ENCODE results near the gene IFITM5. TPM values are rescaled to one million over a fixed set of nuclear protein-coding genes. Genes with fewer than 3 reads are reported as not detected.

Gene IFITM5
- total and polyA plus RNA-seq, 2 donors from 2014 or later = not detected

GRCh38 chr11:250740-251299 lies 48.5 kb downstream of the IFITM5 start:
- Histone ChIP-seq H3K4me1 (ENCODE audit: control insufficient read depth in 2 of 3, insufficient read depth in 2 of 3, low read depth in 1 of 3, low read length in 3 of 3) (no peaks in the 10 kb centered on the region), H3K27me3 (ENCODE audit: control insufficient read depth, insufficient read depth, low read length) (no peaks in the 10 kb centered on the region), H3K4me3 (ENCODE audit: low read length in 3 of 3) (no peak overlapping the region), H3K27ac (ENCODE audit: low read depth in 2 of 2, low read length in 2 of 2) (no peak overlapping the region), H3K36me3 (ENCODE audit: control insufficient read depth in 2 of 3, insufficient read depth in 3 of 3, low read length in 3 of 3) (peaks cover 10 to 38% (median 35%) of the 10 kb centered on the region in 3 donors), H3K9me3 (ENCODE audit: control insufficient read depth in 2 of 3, insufficient read depth in 1 of 3, low read length in 3 of 3) (no peaks in the 10 kb centered on the region), H3K9ac (ENCODE audit: low read length in 3 of 3) (no peak overlapping the region)
- intact Hi-C loops (cut with DNase I) = no loop called here
- FAIRE-seq = no peak
- TF ChIP-seq CTCF (IDR thresholded peaks at IDR 0.05; ENCODE audit: borderline replicate concordance, extremely low read depth, insufficient read depth) = peak; percentile 50
- DNase-seq = peak in 4 of 5 donors; percentile 53 to 64 (median 61)

- no peak for TF ChIP-seq CTCF (IDR thresholded peaks at IDR 0.05; ENCODE audit: borderline replicate concordance, extremely low read depth, insufficient read depth)
- H3K9ac ChIP-seq (ENCODE audit: low read length in 3 of 3) = no peak overlapping the region
These were observed 49.1 kb downstream of the IFITM5 start for GRCh38 chr11:250274-250673.

GRCh38 chr11:249062-249461 lies 50.3 kb downstream of the IFITM5 start:
- Histone ChIP-seq H3K36me3 (ENCODE audit: control insufficient read depth in 2 of 3, insufficient read depth in 3 of 3, low read length in 3 of 3) (peaks cover 17 to 45% (median 43%) of the 10 kb centered on the region in 3 donors), H3K27ac (ENCODE audit: low read depth in 2 of 2, low read length in 2 of 2) (no peak overlapping the region), H3K27me3 (ENCODE audit: control insufficient read depth, insufficient read depth, low read length) (no peaks in the 10 kb centered on the region), H3K9me3 (ENCODE audit: control insufficient read depth in 2 of 3, insufficient read depth in 1 of 3, low read length in 3 of 3) (no peaks in the 10 kb centered on the region), H3K4me3 (ENCODE audit: low read length in 3 of 3) (no peak overlapping the region), H3K9ac (ENCODE audit: low read length in 3 of 3) (no peak overlapping the region), H3K4me1 (ENCODE audit: control insufficient read depth in 2 of 3, insufficient read depth in 2 of 3, low read depth in 1 of 3, low read length in 3 of 3) (no peaks in the 10 kb centered on the region)
- TF ChIP-seq CTCF (IDR thresholded peaks at IDR 0.05; ENCODE audit: borderline replicate concordance, extremely low read depth, insufficient read depth) = no peak
- DNase-seq = no peak
- intact Hi-C loops (cut with DNase I) = no loop called here
- FAIRE-seq = no peak

More at GRCh38 chr11:250274-250673, 49.1 kb downstream of the IFITM5 start:
- Histone ChIP-seq H3K4me1 (ENCODE audit: control insufficient read depth in 2 of 3, insufficient read depth in 2 of 3, low read depth in 1 of 3, low read length in 3 of 3) (no peaks in the 10 kb centered on the region), H3K27me3 (ENCODE audit: control insufficient read depth, insufficient read depth, low read length) (no peaks in the 10 kb centered on the region), H3K36me3 (ENCODE audit: control insufficient read depth in 2 of 3, insufficient read depth in 3 of 3, low read length in 3 of 3) (peaks cover 15 to 40% (median 36%) of the 10 kb centered on the region in 3 donors), H3K27ac (ENCODE audit: low read depth in 2 of 2, low read length in 2 of 2) (no peak overlapping the region), H3K9me3 (ENCODE audit: control insufficient read depth in 2 of 3, insufficient read depth in 1 of 3, low read length in 3 of 3) (no peaks in the 10 kb centered on the region), H3K4me3 (ENCODE audit: low read length in 3 of 3) (no peak overlapping the region)
- FAIRE-seq = no peak
- intact Hi-C loops (cut with DNase I) = no loop called here
- no peak for DNase-seq

Other genes starting within 250 kb of the IFITM5 start
- gene SCGB1C1, start 106.4 kb downstream of the IFITM5 start, total RNA-seq = not detected
- not detected for gene SCGB1C1, start 106.4 kb downstream of the IFITM5 start, polyA plus RNA-seq (ENCODE audit: insufficient read depth, low read depth, low replicate concordance)
- 56.5 TPM for gene BET1L, start 92.1 kb downstream of the IFITM5 start, total RNA-seq
- 43.9 TPM for gene BET1L, start 92.1 kb downstream of the IFITM5 start, polyA plus RNA-seq (ENCODE audit: insufficient read depth, low read depth, low replicate concordance)
- 92.1 TPM for gene RIC8A, start 91.8 kb downstream of the IFITM5 start, total RNA-seq
- 52.3 TPM for gene RIC8A, start 91.8 kb downstream of the IFITM5 start, polyA plus RNA-seq (ENCODE audit: insufficient read depth, low read depth, low replicate concordance)
- 28.3 TPM for gene SIRT3, start 63.2 kb downstream of the IFITM5 start, total RNA-seq
- 28.7 TPM for gene SIRT3, start 63.2 kb downstream of the IFITM5 start, polyA plus RNA-seq (ENCODE audit: insufficient read depth, low read depth, low replicate concordance)
- 87.7 TPM for gene PSMD13, start 62.5 kb downstream of the IFITM5 start, total RNA-seq
- gene PSMD13, start 62.5 kb downstream of the IFITM5 start, polyA plus RNA-seq (ENCODE audit: insufficient read depth, low read depth, low replicate concordance) = 115 TPM
- 1.6 TPM for gene NLRP6, start 21.1 kb downstream of the IFITM5 start, total RNA-seq
- gene NLRP6, start 21.1 kb downstream of the IFITM5 start, polyA plus RNA-seq (ENCODE audit: insufficient read depth, low read depth, low replicate concordance) = 0.32 TPM
- 64.1 TPM for gene PGGHG, start 10.4 kb downstream of the IFITM5 start, total RNA-seq
- gene PGGHG, start 10.4 kb downstream of the IFITM5 start, polyA plus RNA-seq (ENCODE audit: insufficient read depth, low read depth, low replicate concordance) = 16.1 TPM
- gene IFITM2, start 8.3 kb upstream of the IFITM5 start, total RNA-seq = 1,111 TPM
- 814 TPM for gene IFITM2, start 8.3 kb upstream of the IFITM5 start, polyA plus RNA-seq (ENCODE audit: insufficient read depth, low read depth, low replicate concordance)
- 440 TPM for gene IFITM1, start 14.5 kb upstream of the IFITM5 start, total RNA-seq
- gene IFITM1, start 14.5 kb upstream of the IFITM5 start, polyA plus RNA-seq (ENCODE audit: insufficient read depth, low read depth, low replicate concordance) = 248 TPM
- gene IFITM3, start 21.3 kb upstream of the IFITM5 start, total RNA-seq = 1,286 TPM
- gene IFITM3, start 21.3 kb upstream of the IFITM5 start, polyA plus RNA-seq (ENCODE audit: insufficient read depth, low read depth, low replicate concordance) = 1,281 TPM
- 1.4 TPM for gene B4GALNT4, start 70.0 kb upstream of the IFITM5 start, total RNA-seq
- gene B4GALNT4, start 70.0 kb upstream of the IFITM5 start, polyA plus RNA-seq (ENCODE audit: insufficient read depth, low read depth, low replicate concordance) = 0.82 TPM
- 3.6 TPM for gene PKP3, start 94.7 kb upstream of the IFITM5 start, total RNA-seq
- gene PKP3, start 94.7 kb upstream of the IFITM5 start, polyA plus RNA-seq (ENCODE audit: insufficient read depth, low read depth, low replicate concordance) = 1.9 TPM
- 89.1 TPM for gene SIGIRR, start 115.5 kb upstream of the IFITM5 start, total RNA-seq
- 181 TPM for gene SIGIRR, start 115.5 kb upstream of the IFITM5 start, polyA plus RNA-seq (ENCODE audit: insufficient read depth, low read depth, low replicate concordance)
- gene ANO9, start 142.5 kb upstream of the IFITM5 start, total RNA-seq = 21.8 TPM
- gene ANO9, start 142.5 kb upstream of the IFITM5 start, polyA plus RNA-seq (ENCODE audit: insufficient read depth, low read depth, low replicate concordance) = 11.3 TPM
- 28.5 TPM for gene PTDSS2, start 150.8 kb upstream of the IFITM5 start, total RNA-seq
- gene PTDSS2, start 150.8 kb upstream of the IFITM5 start, polyA plus RNA-seq (ENCODE audit: insufficient read depth, low read depth, low replicate concordance) = 37.7 TPM
- 191 TPM for gene RNH1, start 207.7 kb upstream of the IFITM5 start, total RNA-seq
- 171 TPM for gene RNH1, start 207.7 kb upstream of the IFITM5 start, polyA plus RNA-seq (ENCODE audit: insufficient read depth, low read depth, low replicate concordance)
- 66.1 TPM for gene HRAS, start 236.1 kb upstream of the IFITM5 start, total RNA-seq
- 100 TPM for gene HRAS, start 236.1 kb upstream of the IFITM5 start, polyA plus RNA-seq (ENCODE audit: insufficient read depth, low read depth, low replicate concordance)
- gene LRRC56, start 238.0 kb upstream of the IFITM5 start, total RNA-seq = 7.7 TPM
- gene LRRC56, start 238.0 kb upstream of the IFITM5 start, polyA plus RNA-seq (ENCODE audit: insufficient read depth, low read depth, low replicate concordance) = 1.2 TPM